HG03439 (cell line): ENCODE results near the gene TUBB3.

ENCODE experiments used
- ATAC-seq: cut with Tn5 transposase; IDR thresholded peaks from one replicate; pipeline ENCODE4 v1.9.1; 2021; ENCODE audit warnings: mild to moderate bottlenecking, moderate library complexity; ENCODE audit not compliant: unreplicated experiment

The TUBB3 gene

GRCh38 chr16:89936508-89936907, 13.4 kb downstream of the TUBB3 start:
- ATAC-seq, result no peak

- no peak for ATAC-seq
These were observed 13.8 kb downstream of the TUBB3 start for GRCh38 chr16:89936981-89937380.

GRCh38 chr16:89938175-89938885, 15.2 kb downstream of the TUBB3 start:
- no peak for ATAC-seq

- no peak for ATAC-seq
These were observed 21.6 kb downstream of the TUBB3 start for GRCh38 chr16:89944773-89945172.

- ATAC-seq, result no peak
These were observed 22.5 kb downstream of the TUBB3 start for GRCh38 chr16:89945654-89946053.

- no peak for ATAC-seq
These were observed 23.4 kb downstream of the TUBB3 start for GRCh38 chr16:89946515-89946914.

GRCh38 chr16:89949121-89949742, 26.1 kb downstream of the TUBB3 start:
- no peak for ATAC-seq

GRCh38 chr16:89949756-89950155, 26.6 kb downstream of the TUBB3 start:
- no peak for ATAC-seq

GRCh38 chr16:89951509-89951908, 28.4 kb downstream of the TUBB3 start:
- no peak for ATAC-seq

- no peak for ATAC-seq
These were observed 28.9 kb downstream of the TUBB3 start for GRCh38 chr16:89952049-89952448.

GRCh38 chr16:89952551-89952950, 29.4 kb downstream of the TUBB3 start:
- no peak for ATAC-seq

- no peak for ATAC-seq
These were observed 30.7 kb downstream of the TUBB3 start for GRCh38 chr16:89953671-89954406.

GRCh38 chr16:89954462-89954861, 31.3 kb downstream of the TUBB3 start:
- no peak for ATAC-seq

- ATAC-seq, result no peak
These were observed 32.0 kb downstream of the TUBB3 start for GRCh38 chr16:89955001-89955685.

- no peak for ATAC-seq
These were observed 33.5 kb downstream of the TUBB3 start for GRCh38 chr16:89956505-89957215.

- ATAC-seq, result no peak
These were observed 34.2 kb downstream of the TUBB3 start for GRCh38 chr16:89957216-89957785.

- ATAC-seq, result no peak
These were observed 34.9 kb downstream of the TUBB3 start for GRCh38 chr16:89958068-89958467.

GRCh38 chr16:89958596-89958995, 35.5 kb downstream of the TUBB3 start:
- no peak for ATAC-seq

- ATAC-seq, result no peak
These were observed 37.8 kb downstream of the TUBB3 start for GRCh38 chr16:89960966-89961365.

GRCh38 chr16:89961920-89962319, 38.8 kb downstream of the TUBB3 start:
- ATAC-seq, result no peak
